NCI-H748 (cell line): ENCODE results near the gene CNIH3.
"Not testable (repeated sequence)": the region's sequence is repeated elsewhere in the genome, so short reads cannot be mapped to it uniquely, and the experiment has no call there.

Experiments
- DNase-seq: peaks from one replicate; lab custom pipeline; 2025; ENCODE audit not compliant: unreplicated experiment; lab: John Stamatoyannopoulos, UW

Gene CNIH3

GRCh38 chr1:224615861-224616755 lies at the start of gene CNIH3:
CNIH3 (plus strand) TSS chr1:224616317; CDS start chr1:224617175, 858 bp downstream.
- peak; percentile 75 for DNase-seq

- not testable (repeated sequence) for DNase-seq
These were observed 49.6 kb upstream of the CNIH3 start for GRCh38 chr1:224566492-224566891.

- no peak for DNase-seq
These were observed 46.8 kb upstream of the CNIH3 start for GRCh38 chr1:224569276-224569675.

GRCh38 chr1:224571975-224572374 lies 44.1 kb upstream of the CNIH3 start:
- not testable (repeated sequence) for DNase-seq

GRCh38 chr1:224579526-224579925 lies 36.6 kb upstream of the CNIH3 start:
- DNase-seq = no peak

- no peak for DNase-seq
These were observed 36.1 kb upstream of the CNIH3 start for GRCh38 chr1:224580006-224580405.

- peak; percentile 61 for DNase-seq
These were observed 34.1 kb upstream of the CNIH3 start for GRCh38 chr1:224582041-224582440.

- no peak for DNase-seq
These were observed 32.3 kb upstream of the CNIH3 start for GRCh38 chr1:224583774-224584173.

GRCh38 chr1:224585051-224585450 lies 31.1 kb upstream of the CNIH3 start:
- DNase-seq = no peak

GRCh38 chr1:224587051-224587450 lies 29.1 kb upstream of the CNIH3 start:
- no peak for DNase-seq

GRCh38 chr1:224588515-224588914 lies 27.6 kb upstream of the CNIH3 start:
- no peak for DNase-seq

GRCh38 chr1:224589006-224589405 lies 27.1 kb upstream of the CNIH3 start:
- no peak for DNase-seq

- DNase-seq = no peak
These were observed 24.8 kb upstream of the CNIH3 start for GRCh38 chr1:224591326-224591725.

- DNase-seq = peak; percentile 1
These were observed 23.2 kb upstream of the CNIH3 start for GRCh38 chr1:224592636-224593582.

- no peak for DNase-seq
These were observed 21.8 kb upstream of the CNIH3 start for GRCh38 chr1:224594360-224594759.

- no peak for DNase-seq
These were observed 21.3 kb upstream of the CNIH3 start for GRCh38 chr1:224594851-224595250.

- DNase-seq = no peak
These were observed 10.5 kb upstream of the CNIH3 start for GRCh38 chr1:224605482-224606181.

- DNase-seq = no peak
These were observed 8.6 kb upstream of the CNIH3 start for GRCh38 chr1:224607188-224608148.

- DNase-seq = no peak
These were observed 6.8 kb upstream of the CNIH3 start for GRCh38 chr1:224609333-224609732.

GRCh38 chr1:224612246-224612645 lies 3.9 kb upstream of the CNIH3 start:
- no peak for DNase-seq
